GM19463 (cell line): Measurements from ENCODE around the gene OCIAD2.
"Not testable (repeated sequence)": the region's sequence is repeated elsewhere in the genome, so short reads cannot be mapped to it uniquely, and the experiment has no call there.

Source experiments
- ATAC-seq: cut with Tn5 transposase; IDR thresholded peaks from one replicate; pipeline ENCODE4 v1.9.1; 2021; ENCODE audit warnings: mild to moderate bottlenecking, moderate library complexity; ENCODE audit not compliant: unreplicated experiment

OCIAD2 gene

GRCh38 chr4:48906206-48907173 lies at the start of gene OCIAD2:
OCIAD2 (minus strand) TSS chr4:48906774; CDS start chr4:48904549, 2,225 bp downstream.
- peak; percentile 96 for ATAC-seq

- no peak for ATAC-seq
Observed at GRCh38 chr4:48954314-48954713, 47.7 kb upstream of the OCIAD2 start.

- ATAC-seq = no peak
Observed at GRCh38 chr4:48949518-48950219, 43.1 kb upstream of the OCIAD2 start.

GRCh38 chr4:48949086-48949485 lies 42.5 kb upstream of the OCIAD2 start:
- ATAC-seq = no peak

GRCh38 chr4:48947731-48948130 lies 41.2 kb upstream of the OCIAD2 start:
- ATAC-seq = no peak

- no peak for ATAC-seq
Observed at GRCh38 chr4:48945981-48946380, 39.4 kb upstream of the OCIAD2 start.

- no peak for ATAC-seq
Observed at GRCh38 chr4:48944756-48945241, 38.2 kb upstream of the OCIAD2 start.

- no peak for ATAC-seq
Observed at GRCh38 chr4:48944252-48944651, 37.7 kb upstream of the OCIAD2 start.

GRCh38 chr4:48943387-48943786 lies 36.8 kb upstream of the OCIAD2 start:
- no peak for ATAC-seq

- no peak for ATAC-seq
Observed at GRCh38 chr4:48939785-48940184, 33.2 kb upstream of the OCIAD2 start.

GRCh38 chr4:48938831-48939230 lies 32.3 kb upstream of the OCIAD2 start:
- no peak for ATAC-seq

- no peak for ATAC-seq
Observed at GRCh38 chr4:48937033-48937432, 30.5 kb upstream of the OCIAD2 start.

- no peak for ATAC-seq
Observed at GRCh38 chr4:48931459-48931858, 24.9 kb upstream of the OCIAD2 start.

- no peak for ATAC-seq
Observed at GRCh38 chr4:48930654-48931053, 24.1 kb upstream of the OCIAD2 start.

GRCh38 chr4:48924416-48924815 lies 17.8 kb upstream of the OCIAD2 start:
- no peak for ATAC-seq

- ATAC-seq = not testable (repeated sequence)
Observed at GRCh38 chr4:48923065-48923464, 16.5 kb upstream of the OCIAD2 start.

GRCh38 chr4:48914311-48914710 lies 7.7 kb upstream of the OCIAD2 start:
- ATAC-seq = no peak

- ATAC-seq = no peak
Observed at GRCh38 chr4:48913346-48913745, 6.8 kb upstream of the OCIAD2 start.

GRCh38 chr4:48912349-48912748 lies 5.8 kb upstream of the OCIAD2 start:
- ATAC-seq = no peak

GRCh38 chr4:48910511-48910910 lies 3.9 kb upstream of the OCIAD2 start:
- no peak for ATAC-seq

- no peak for ATAC-seq
Observed at GRCh38 chr4:48909697-48910096, 3.1 kb upstream of the OCIAD2 start.

- ATAC-seq = no peak
Observed at GRCh38 chr4:48908687-48909086, 2.1 kb upstream of the OCIAD2 start.
